Forelimb muscle (tissue), 1 donor: ENCODE measurements around the gene ORAI2. TPM values are rescaled to one million over a fixed set of nuclear protein-coding genes. Genes with fewer than 3 reads are reported as not detected.
"Not testable (repeated sequence)": the region's sequence is repeated elsewhere in the genome, so short reads cannot be mapped to it uniquely, and the experiment has no call there.

Experiments used
- DNase-seq: peaks from one replicate; pipeline ENCODE4 v3.0.0-alpha.2; 2013; ENCODE audit warnings: low read depth
- polyA plus RNA-seq: library from polyadenylated mRNA; unstranded; fragments of 120-200 nt; gene quantifications from one replicate; pipeline ENCODE4 v1.2.1, GENCODE V29; 2013; ENCODE audit not compliant: insufficient read length

Gene ORAI2
- 7.4 TPM for polyA plus RNA-seq

DNA sequence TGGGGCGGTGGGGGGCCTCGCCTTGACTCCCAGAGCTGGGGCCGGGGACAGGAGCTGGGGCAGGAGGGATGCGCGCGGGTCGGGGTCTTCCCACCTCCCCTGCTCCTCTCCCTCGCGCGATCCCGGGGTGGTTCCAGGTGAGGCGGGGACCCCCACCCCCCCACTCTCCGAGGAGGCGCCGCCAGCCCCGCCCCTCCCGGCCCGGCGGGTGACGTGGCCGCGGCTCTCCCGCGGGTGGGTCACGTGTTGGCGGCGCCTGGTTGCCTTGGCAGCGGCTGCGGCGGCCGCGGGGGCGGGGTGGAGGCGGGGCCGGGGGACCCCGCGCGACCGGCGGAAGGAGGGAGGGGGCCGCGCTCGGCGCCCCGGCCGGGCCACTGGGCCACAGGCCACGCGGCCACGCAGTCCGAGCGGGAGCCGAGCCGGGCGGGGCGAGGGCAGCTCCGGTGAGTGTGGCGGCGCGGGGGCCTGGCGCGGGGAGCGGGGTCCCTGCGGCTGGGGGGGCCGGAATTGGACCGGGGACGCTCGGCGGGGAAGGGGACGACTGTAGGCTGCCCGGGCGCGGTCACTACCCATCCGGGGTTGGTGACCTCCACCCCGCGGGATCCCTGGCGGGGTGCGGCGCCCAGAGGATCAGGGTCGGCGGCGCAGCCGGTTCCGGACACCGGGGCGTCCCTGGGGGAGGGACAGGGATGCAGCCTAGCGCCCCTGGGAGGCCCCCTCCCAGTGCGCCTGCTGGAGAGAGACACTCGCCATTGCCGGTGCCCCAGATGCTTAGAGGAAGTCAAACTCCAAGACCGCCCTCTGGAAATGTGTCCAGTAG is at the start of gene ORAI2:
TSS of gene ORAI2 (plus strand) at position 357 of the 820 bp plus-strand sequence. CDS start 5,382 bp downstream, outside the sequence.
- no peak for DNase-seq

DNA sequence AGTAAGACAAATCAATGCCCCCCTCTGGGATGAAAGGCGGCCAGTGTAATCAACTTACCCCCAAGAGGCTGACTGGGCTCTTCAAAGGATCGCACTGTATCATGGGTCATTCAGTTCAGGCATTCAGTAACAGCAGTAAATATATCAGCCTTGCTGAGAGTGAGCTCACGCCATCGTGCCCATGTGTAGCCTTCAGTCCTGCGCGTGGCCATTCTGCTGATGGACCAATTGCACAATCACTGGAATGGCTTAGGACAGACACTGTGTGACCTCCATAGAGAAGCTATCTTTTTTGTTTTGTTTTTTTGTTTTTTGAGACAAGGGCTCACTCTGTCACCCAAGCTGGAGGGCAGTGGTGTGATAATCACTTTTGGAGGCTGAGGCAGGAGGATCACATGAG is 46.3 kb upstream of the ORAI2 start:
- DNase-seq: no peak

DNA sequence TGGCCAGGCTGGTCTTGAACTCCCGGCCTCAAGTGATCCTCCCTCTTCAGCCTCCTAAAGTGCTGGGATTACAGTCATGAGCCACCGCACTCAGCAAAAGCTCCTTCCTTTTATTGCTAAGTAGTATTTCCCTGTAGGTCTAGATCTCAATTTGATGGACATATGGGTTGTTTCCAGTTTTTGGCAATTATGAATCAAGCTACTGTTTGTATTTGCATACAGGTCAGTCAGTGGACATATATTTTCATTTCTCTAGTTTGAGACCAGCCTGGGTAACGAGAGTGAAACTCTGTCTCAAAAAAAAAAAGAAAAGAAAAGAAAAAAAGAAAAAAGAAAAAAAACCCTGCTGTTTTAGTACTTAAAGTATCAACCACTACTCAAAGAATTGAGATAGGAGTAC is 43.6 kb upstream of the ORAI2 start:
- DNase-seq: no peak

DNA sequence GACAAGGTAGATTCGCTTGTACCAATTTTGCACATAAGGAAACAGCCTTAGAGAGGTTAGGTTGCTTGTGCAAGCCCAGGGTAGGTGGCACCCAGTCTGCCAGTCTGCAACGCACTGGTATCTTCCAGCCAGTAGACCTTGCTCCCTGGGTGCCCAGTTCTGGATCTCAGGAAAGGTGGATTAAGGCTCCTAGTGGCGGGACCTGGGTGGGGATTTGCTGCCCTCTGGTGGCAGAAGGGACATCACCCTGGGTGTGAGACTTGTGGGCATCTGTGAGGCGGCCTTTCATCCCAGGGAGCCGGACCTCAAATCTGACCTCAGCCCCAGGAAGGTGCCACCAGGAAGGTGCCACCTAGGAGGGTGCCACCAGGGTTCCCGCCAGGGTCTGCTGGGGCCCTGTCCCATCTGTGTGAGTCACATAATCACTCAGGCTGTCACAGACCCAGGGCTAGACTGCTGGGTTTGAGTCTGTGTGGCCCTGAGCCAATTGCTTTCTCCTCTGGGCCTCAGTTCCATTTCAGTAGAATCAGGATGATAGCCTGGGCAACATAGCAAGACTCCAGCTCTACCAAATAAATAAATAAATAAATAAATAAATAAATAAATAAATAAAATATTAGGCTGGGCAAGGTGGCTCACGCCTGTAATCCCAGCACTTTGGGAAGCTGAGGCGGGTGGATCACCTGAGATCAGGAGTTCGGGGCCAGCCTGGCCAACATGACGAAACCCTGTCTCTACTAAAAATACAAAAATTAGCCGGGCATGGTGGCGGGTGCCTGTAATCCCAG is 42.5 kb upstream of the ORAI2 start:
- DNase-seq: peak; percentile 14

DNA sequence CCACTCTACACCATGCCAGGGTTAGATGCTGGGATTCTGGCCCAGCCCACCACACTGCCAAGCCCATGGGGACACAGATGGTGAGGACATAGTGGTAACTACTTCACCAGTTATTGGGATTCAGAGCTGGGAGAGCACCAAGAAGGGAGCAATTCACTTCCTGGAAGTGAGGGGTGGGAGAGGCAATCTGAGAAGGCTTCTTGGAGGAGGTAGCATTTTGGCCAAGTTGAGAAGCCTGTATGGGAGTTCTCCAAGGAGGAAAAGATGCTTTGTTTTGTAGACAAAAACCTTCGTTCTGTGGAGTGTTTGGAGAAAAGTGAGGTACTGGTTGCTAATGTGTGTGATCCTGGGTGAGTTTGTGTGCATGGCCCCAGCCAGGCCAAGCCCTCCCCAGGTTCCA is 41.0 kb upstream of the ORAI2 start:
- DNase-seq: no peak

DNA sequence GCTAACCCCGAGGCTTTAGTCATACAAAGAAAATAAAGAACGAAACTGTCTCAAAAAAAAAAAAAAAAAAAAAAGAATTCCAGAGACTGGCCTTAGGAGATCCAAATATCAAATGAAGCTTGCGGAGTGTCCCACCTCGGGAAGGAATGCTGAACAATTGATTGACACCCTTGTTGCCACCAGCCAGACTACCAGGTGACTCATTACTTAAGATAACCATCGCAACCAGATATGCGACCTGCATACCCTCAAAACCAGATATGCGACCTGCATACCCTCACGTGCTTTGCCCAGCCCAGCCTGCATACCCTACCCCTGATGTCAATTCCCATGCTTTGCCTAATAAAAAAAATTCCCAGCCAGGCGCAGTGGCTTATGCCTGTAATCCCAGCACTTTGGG is 39.9 kb upstream of the ORAI2 start:
- DNase-seq: no peak

DNA sequence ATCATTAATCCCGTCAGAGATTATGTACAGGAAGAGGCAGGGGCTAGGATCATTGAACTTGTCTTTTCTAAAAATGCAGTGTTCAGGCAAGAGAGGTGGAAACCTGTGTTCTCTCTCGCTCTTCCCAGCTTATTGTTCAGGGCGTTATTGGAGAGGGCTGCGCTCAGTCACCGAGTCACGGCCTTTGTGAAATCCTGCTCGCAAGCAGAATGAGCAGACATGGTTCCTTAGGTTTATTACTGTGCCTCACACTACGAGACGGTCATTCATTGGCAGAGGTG is 37.8 kb upstream of the ORAI2 start:
- DNase-seq: no peak

DNA sequence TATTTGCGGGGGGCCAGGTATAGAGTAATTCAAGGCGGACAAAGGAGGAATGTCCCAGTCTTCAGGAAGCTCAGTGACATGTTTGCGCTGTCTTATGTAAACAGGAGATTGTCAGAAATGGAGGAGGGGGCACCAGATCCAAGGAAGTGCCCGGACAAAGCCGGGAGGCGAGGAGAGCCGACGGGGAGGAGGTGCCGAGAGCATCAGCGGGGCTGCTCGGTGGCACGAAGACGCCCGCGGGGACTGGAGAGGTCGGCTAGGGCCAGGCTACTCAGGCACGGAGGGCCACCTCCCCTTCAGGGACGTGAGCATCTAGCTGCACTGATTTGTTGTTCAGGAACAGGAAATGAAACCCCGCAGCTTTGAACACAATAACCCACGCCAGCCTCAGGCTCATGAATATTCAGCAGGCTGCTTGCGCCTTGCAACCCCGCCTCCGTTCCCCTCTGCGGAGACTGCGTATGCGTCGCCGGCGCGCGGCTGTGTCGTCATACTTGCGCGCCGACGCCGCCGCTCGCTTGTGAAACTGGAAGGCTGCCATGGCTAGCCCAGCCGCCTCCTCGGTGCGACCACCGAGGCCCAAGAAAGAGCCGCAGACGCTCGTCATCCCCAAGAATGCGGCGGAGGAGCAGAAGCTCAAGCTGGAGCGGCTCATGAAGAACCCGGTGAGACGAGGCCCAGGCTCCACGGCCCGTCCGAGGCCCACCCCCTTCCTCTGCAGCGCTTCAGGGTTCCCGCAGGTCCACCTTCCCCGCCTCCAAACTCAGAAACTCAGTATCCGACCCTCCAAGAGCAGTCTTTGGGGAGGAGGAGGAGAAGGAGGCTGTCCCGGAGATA is 37.3 kb upstream of the ORAI2 start, which contains the start of gene PRKRIP1:
TSS of gene PRKRIP1 (plus strand) at position 491 of the 837 bp plus-strand sequence. CDS start at position 540, 49 bp downstream.
- peak; percentile 70 for DNase-seq

DNA sequence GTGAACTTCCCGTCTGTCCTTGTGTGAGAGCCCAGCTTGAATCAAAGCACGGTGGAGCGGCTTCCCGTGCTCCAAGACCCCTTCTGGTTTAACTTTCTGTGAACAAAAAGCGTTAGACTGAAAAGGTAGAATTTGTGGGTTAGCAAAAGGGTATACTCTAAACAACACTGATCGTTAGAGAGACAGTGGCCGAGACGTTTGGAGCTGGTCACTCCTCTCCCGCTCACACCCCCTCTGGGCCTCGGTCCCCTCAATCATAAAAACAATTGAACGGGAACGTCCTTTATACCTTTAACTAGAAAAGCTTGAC is 36.7 kb upstream of the ORAI2 start:
- no peak for DNase-seq

DNA sequence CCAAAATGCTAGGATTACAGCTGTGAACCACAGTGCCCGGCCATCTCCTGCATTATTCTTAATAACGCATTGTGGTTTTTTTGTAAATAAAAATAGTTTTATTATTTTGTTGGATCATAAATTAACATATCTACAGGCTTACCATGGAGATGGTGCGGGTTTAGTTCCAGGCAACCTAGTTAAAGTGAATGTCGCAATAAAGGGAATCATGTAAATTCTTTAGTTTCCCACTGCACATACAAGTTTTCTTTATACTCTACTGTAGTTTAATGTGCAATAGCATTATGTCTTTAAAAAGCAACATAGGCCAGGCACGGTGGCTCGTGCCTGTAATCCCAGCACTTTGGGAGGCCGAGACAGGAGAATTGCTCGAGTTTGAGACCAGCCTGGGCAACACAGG is 34.8 kb upstream of the ORAI2 start:
- DNase-seq: no peak

DNA sequence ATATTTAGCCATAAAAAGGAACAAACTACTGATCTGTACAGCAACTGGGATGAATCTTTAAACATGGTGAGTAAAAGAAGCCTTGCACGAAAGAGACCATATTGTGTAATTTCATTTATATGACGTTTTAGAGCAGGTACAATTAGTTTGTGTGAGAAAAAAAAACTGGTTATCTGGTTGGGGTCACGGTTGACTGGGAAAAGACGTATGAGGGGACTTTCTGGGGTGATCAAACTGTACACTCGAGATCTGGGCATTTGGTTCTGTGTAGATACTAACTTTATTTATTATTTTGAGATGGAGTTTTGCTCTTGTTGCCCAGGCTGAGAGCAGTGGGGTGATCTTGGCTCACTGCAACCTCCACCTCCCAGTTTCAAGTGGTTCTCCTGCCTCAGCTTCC is 33.0 kb upstream of the ORAI2 start:
- DNase-seq: no peak

DNA sequence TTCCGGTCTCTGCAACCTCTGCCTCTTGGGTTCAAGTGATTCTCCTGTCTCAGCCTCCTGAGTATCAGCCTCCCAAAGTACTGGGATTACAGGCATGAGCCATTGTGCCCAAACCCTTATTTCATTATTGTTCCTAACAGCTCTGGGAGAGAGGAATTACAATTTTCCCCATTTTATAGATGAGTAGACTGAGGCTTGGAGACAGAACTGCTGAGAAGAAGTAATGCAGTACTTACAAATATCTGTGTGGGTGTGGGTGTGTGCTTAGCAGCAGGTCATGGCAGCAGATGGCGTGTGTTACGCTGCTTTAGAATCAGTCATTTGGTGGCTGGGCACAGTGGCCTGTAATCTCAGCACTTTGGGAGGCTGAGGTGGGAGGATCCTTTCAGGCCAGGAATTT is 29.8 kb upstream of the ORAI2 start:
- no peak for DNase-seq

DNA sequence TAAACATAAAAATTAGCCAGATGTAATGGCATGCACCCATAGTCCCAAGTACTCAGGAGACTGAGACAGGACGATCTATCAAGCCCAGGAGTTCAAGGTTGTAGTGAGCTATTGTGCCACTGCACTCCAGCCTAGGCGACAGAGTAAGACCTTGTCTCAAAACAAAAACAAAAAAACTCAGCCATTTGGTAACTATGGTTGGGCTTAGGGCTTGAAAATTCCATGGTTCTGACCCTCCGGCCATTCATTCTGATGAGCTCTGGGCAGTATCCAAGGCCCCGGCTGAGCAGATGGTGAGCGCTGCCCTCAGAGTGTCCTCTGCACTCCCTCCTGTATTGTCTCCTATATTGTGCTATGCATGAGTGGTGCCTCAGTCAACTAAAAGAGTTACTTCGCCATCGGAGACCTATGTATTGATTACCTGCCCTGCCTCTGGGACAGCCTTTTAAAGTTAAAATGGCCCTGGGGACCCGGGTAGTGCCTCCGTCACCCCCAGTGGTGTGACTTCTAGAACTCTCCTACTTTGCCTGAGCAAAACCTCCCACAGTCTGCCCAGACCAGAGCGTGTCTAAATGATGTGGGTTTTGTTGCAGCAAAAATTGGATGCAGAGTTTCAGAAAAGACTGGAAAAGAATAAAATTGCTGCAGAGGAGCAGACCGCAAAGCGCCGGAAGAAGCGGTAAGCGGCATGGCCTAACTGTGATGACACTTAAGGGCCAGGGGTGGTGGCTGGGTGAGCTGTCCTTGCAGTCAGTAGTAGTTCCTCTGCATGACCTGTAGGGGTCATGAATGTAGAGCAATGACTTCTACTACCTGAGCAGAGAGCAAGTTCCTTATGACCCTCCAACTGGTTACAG is 29.1 kb upstream of the ORAI2 start:
- DNase-seq: no peak

DNA sequence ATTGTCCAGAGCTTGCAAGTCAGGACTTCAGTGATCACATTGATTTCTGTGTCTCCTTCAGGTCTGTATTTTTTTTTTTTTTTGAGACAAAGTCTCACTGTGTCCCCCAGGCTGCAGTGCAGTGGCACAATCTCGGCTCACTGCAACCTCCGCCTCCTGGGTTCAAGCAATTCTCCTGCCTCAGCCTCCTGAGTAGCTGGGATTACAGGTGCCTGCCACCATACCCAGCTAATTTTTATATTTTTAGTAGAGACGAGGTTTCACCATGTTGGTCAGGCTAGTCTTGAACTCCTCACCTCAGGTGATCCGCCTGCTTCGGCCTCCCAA is 28.6 kb upstream of the ORAI2 start:
- not testable (repeated sequence) for DNase-seq

DNA sequence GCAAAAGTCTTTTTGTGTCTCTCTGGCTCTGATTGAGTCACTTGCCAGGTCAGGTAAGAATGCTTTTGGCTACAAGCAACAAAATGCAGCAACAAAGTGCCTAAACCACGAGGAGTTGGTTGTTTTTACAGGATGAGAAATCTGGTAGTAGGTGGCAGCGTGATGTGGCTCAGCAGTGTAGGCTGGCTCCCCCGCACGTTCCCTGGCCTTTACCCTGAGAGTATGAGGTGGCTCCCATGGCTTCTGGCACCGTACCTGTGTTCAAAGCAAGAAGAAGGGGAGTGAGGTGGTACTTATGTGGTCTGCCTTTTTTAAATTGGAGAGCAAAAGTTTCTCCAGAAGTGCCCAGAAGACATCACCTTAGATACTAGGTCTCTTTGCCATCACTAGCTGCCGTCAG is 25.5 kb upstream of the ORAI2 start:
- no peak for DNase-seq

DNA sequence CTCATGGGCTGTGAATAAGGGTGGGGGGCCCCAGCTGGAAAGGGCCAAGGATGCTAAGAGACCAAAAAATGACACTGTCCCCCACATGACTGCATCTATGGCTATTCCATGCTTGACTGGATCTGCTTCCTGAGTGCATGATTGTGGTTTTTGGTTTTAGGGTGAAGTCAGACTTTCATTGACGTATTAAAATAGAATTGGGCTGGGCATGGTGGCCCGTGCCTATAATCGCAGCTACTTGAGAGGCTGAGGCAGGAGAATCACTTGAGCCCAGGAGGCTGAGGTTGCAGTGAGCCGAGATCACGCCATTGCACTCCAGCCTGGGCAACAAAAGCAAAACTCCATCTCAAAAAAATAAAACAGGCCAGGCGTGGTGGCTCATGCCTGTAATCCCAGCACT is 24.8 kb upstream of the ORAI2 start:
- DNase-seq: not testable (repeated sequence)

DNA sequence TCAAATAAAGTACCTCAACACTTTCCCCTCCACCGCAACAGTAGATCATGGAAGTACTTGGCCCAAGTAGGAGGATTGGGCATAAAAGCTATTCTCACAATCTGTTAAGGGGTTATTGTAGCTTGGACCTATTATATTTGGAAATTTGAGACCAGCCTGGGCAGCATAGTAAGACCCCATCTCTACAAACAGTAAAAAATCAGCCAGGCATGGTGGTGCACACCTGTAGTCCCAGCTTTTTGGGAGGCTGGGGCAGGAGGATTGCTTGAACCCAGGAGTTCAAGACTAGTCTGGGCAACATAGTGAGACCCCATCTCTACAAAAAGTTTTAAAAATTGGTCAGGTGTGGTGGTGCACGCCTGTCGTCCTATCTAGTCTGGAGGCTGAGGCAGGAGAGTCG is 24.0 kb upstream of the ORAI2 start:
- DNase-seq: no peak

DNA sequence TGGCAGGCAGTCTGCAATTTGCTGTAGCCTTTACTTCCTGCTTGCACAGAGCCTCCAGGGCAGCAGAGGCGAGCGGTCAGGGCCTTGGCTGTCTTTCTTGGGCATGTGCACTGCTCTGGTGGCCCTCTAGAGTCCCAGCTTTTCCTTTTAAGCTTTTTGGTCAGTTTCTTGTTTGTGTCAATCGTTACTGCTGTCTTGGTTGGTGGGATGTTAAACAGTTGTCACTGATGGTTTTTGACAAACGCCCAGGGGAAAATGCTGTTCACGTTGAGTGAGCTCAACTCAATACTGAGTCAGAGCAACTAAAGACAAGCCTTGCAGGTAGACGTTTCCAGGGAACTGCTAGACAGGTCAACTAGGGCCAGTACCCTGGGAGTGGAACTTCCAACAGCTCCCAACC is 23.3 kb upstream of the ORAI2 start:
- DNase-seq: no peak

DNA sequence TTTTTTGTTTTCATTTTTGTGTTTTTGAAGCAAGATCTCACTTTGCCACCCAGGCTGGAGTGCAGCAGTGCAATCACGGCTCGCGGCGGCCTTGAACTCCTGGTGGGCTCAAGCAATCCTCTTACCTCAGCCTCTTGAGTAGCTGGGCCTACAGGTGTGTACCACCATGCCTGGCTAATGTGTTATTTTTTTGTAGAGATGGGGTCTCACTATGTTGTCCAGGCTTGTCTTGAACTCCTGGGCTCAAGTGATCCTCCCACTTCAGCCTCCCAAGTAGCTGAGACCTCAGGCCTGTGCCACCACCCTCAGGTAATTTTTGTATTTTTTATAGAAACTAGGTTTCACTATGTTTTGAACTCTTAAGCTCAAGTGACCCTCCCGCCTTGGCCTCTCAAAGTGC is 22.5 kb upstream of the ORAI2 start:
- DNase-seq: no peak

DNA sequence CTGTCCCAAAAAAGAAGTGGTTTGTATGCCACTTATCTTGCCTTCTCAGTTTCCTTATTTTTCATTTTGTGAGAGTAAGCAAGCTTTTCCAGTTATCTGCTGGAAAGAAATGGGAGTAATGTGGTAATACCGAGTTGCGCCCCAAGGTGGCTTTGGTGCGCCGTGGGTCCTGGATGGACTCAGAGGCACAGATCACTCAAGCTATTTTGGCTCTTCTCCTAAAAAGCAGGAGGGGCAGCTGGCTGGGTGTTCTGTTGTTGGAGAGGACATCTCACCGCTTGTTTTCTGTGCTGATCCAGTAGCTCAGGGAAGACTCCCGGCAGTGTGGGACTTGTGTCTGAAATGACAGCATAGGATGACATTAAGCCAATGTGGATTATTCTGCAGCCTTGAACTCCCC is 20.8 kb upstream of the ORAI2 start:
- DNase-seq: no peak

DNA sequence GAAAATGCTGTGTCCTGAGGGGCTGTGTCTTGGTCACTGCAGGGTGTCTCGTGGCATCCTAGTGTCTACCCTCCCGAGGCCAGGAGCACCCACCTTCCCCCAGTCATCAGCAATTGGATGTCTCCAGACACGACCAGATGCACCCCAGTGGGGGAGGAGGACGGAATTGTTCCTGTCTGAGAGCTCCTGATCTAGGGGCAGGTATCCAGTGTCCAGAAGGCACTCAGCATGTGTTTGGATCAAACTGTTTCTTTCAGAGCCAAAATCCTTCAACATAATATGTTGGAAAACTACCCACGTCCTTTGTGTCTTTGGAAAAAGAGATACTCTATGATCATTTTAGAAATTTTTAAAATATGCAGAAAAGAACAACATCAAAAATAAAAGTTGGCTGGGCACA is 20.3 kb upstream of the ORAI2 start:
- DNase-seq: no peak

DNA sequence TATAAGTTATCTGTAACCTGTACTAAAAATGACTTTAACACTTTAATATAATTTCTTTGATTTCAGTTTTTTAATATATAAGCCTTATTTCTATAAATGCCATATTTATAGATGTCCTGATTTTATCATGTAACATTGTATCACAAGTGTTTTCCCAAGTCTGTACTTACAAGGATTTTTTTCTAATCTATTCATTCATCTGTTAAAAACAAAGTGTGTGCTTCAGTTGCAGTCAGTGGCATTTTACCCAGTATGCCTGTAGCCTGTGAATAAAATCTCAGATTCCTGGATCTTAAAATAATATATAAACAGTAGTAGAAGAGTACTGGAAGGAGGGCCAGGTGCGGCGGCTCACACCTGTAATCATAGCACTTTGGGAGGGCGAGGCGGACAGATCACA is 19.8 kb upstream of the ORAI2 start:
- no peak for DNase-seq
